ENCODE data around the gene NMRK1. TPM values are rescaled to one million over a fixed set of nuclear protein-coding genes. Genes with fewer than 3 reads are reported as not detected.

NMRK1 gene
- polyA plus RNA-seq, 1 donor (not counting 4 experiments of a cell fraction or from before 2014, with no cell fraction given): 24.7 TPM

GRCh38 chr9:75133396-75133795 is 45.4 kb upstream of the NMRK1 start:
- no peak overlapping the region for H3K4me2 ChIP-seq (ENCODE audit: control insufficient read depth, extremely low read depth, insufficient read depth, low read depth, low read length)
- H3K4me3 ChIP-seq (ENCODE audit: control insufficient read depth in 2 of 3, extremely low read depth in 1 of 3, insufficient read depth in 2 of 3, low read depth in 1 of 3, low read length in 3 of 3): no peak overlapping the region
- H3K9ac ChIP-seq (ENCODE audit: control insufficient read depth, extremely low read depth, insufficient read depth, low read length): no peak overlapping the region
- H3K4me1 ChIP-seq (ENCODE audit: control insufficient read depth, extremely low read depth, insufficient read depth, low read length): no peaks in the 10 kb centered on the region
- H2AFZ ChIP-seq (ENCODE audit: control insufficient read depth, low read length): no peak overlapping the region
- TF ChIP-seq CTCF (optimal IDR thresholded peaks at IDR 0.05 in 1 of 3, IDR thresholded peaks at IDR 0.05 in 1 of 3, conservative IDR thresholded peaks at IDR 0.05 in 1 of 3; ENCODE audit: extremely low read depth in 1 of 3, insufficient read depth in 2 of 3, low read length in 3 of 3): no peak
- no peak for TF ChIP-seq EZH2 (IDR thresholded peaks at IDR 0.05; ENCODE audit: low read length)
- no peaks in the 10 kb centered on the region for H3K27me3 ChIP-seq (ENCODE audit: control insufficient read depth, extremely low read depth, insufficient read depth, low read length)
- no peaks in the 10 kb centered on the region for H3K9me1 ChIP-seq (ENCODE audit: control insufficient read depth, extremely low read depth, insufficient read depth, low read length)
- no peaks in the 10 kb centered on the region for H3K9me3 ChIP-seq (ENCODE audit: control insufficient read depth, low read depth, low read length)
- FAIRE-seq: no peak
- no peak overlapping the region for H3K27ac ChIP-seq (ENCODE audit: control insufficient read depth, insufficient read depth, low read length)
- H3K36me3 ChIP-seq (ENCODE audit: control insufficient read depth in 2 of 2, extremely low read depth in 1 of 2, insufficient read depth in 2 of 2, low read length in 2 of 2): peaks cover 12 to 13% of the 10 kb centered on the region in 2 experiments
- no peaks in the 10 kb centered on the region for H4K20me1 ChIP-seq (ENCODE audit: control insufficient read depth, extremely low read depth, insufficient read depth, low read length)
- dilution Hi-C loops (cut with MboI; ENCODE audit: extremely low pct_ligation_motif_present, low sequenced_read_pairs): no loop called here
- DNase-seq (ENCODE audit: low read depth, low spot score): no peak
- no peaks in the 10 kb centered on the region for H3K79me2 ChIP-seq (ENCODE audit: control insufficient read depth, insufficient read depth, low read length)

DNA sequence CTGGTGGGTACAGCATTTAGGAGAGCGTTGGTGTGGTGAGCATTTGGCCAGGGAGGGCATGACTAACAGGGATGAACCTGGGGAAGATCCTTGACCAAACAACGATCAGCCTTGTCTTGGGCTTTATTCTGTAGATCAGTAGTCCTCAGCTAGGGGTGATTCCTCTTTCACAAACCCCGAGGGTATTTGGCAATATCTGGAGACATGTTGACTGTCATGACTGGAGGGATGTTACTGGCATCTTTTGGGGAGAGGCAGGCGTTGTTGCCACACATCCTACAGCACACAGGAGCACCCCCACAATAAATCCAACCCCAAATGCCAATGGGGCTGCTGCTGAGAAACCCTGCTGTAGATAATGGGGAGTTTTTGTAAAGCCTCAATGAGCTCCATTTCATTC is 44.3 kb upstream of the NMRK1 start:
- Histone ChIP-seq H3K4me2 (ENCODE audit: control insufficient read depth, extremely low read depth, insufficient read depth, low read depth, low read length) (no peak overlapping the region), H3K36me3 (ENCODE audit: control insufficient read depth in 2 of 2, extremely low read depth in 1 of 2, insufficient read depth in 2 of 2, low read length in 2 of 2) (peaks cover 10 to 13% of the 10 kb centered on the region in 2 experiments), H3K9ac (ENCODE audit: control insufficient read depth, extremely low read depth, insufficient read depth, low read length) (no peak overlapping the region), H3K27me3 (ENCODE audit: control insufficient read depth, extremely low read depth, insufficient read depth, low read length) (no peaks in the 10 kb centered on the region), H4K20me1 (ENCODE audit: control insufficient read depth, extremely low read depth, insufficient read depth, low read length) (no peaks in the 10 kb centered on the region), H3K27ac (ENCODE audit: control insufficient read depth, insufficient read depth, low read length) (no peak overlapping the region), H3K4me1 (ENCODE audit: control insufficient read depth, extremely low read depth, insufficient read depth, low read length) (no peaks in the 10 kb centered on the region), H3K9me1 (ENCODE audit: control insufficient read depth, extremely low read depth, insufficient read depth, low read length) (no peaks in the 10 kb centered on the region), H3K9me3 (ENCODE audit: control insufficient read depth, low read depth, low read length) (no peaks in the 10 kb centered on the region), H3K79me2 (ENCODE audit: control insufficient read depth, insufficient read depth, low read length) (no peaks in the 10 kb centered on the region), H3K4me3 (ENCODE audit: control insufficient read depth in 2 of 3, extremely low read depth in 1 of 3, insufficient read depth in 2 of 3, low read depth in 1 of 3, low read length in 3 of 3) (no peak overlapping the region), H2AFZ (ENCODE audit: control insufficient read depth, low read length) (no peak overlapping the region)
- no peak for TF ChIP-seq CTCF (optimal IDR thresholded peaks at IDR 0.05 in 1 of 3, IDR thresholded peaks at IDR 0.05 in 1 of 3, conservative IDR thresholded peaks at IDR 0.05 in 1 of 3; ENCODE audit: extremely low read depth in 1 of 3, insufficient read depth in 2 of 3, low read length in 3 of 3)
- TF ChIP-seq EZH2 (IDR thresholded peaks at IDR 0.05; ENCODE audit: low read length): no peak
- dilution Hi-C loops (cut with MboI; ENCODE audit: extremely low pct_ligation_motif_present, low sequenced_read_pairs): no loop called here
- DNase-seq (ENCODE audit: low read depth, low spot score) (no peak), FAIRE-seq (no peak)

Data from keratinocyte (primary cell).